Testis (tissue), 3 donors: ENCODE results near the gene GPR101. TPM values are rescaled to one million over a fixed set of nuclear protein-coding genes. Genes with fewer than 3 reads are reported as not detected.

Source experiments
- DNase-seq: peaks from one replicate; pipeline ENCODE4 v3.0.0-alpha.2; 2019
- H3K27ac ChIP-seq, 2 donors: fragments of 200-600 bp; sonication (generic); one replicate each; pipeline ENCODE4 v1.5.1; 2019
- H3K27me3 ChIP-seq: fragments of 200-600 bp; sonication (generic); one replicate; pipeline ENCODE4 v1.5.1; 2019
- H3K36me3 ChIP-seq: fragments of 200-600 bp; sonication (generic); one replicate; pipeline ENCODE4 v1.5.1; 2017; ENCODE audit warnings: low read depth; ENCODE audit errors: missing control alignments
- H3K4me1 ChIP-seq: fragments of 200-600 bp; sonication (generic); one replicate; pipeline ENCODE4 v1.5.1; 2019
- H3K4me3 ChIP-seq, 2 donors: fragments of 200-600 bp; sonication (generic); one replicate each; pipeline ENCODE4 v1.5.1; 2017 to 2019
- H3K9me3 ChIP-seq: fragments of 200-600 bp; sonication (generic); one replicate; pipeline ENCODE4 v1.5.1; 2017
- POLR2A ChIP-seq: fragments of 450-650 bp; IDR thresholded peaks from one replicate; pipeline ENCODE4 v1.6.1; 2017; ENCODE audit warnings: antibody characterized with exemption, mild to moderate bottlenecking, moderate library complexity
- WGBS, 2 donors: methylation state at CpG; one replicate each; pipeline ENCODE4 v1.1.5; 2018; 5-methylcytosine and 5-hydroxymethylcytosine counted together
- intact Hi-C: fragments of 100-400 bp; cut with DNase I; formaldehyde crosslinking; loops from one replicate; pipeline ENCODE4 v1.15.1; 2023; ENCODE audit warnings: low total_unique reads
- polyA plus RNA-seq: library from polyadenylated mRNA; stranded (reverse); fragments of 350-450 nt; fragmentation: Illumina TruSeq; extraction: RNeasy Lipid Tissue Mini Kit (QIAGEN cat#74804); gene quantifications from one replicate; pipeline ENCODE4 v1.2.3, GENCODE V29; 2014; ENCODE audit warnings: low read depth, low replicate concordance; ENCODE audit not compliant: insufficient read depth
- total RNA-seq, 2 donors: library from RNA; depleted of rRNA; stranded (reverse); fragments of >200 nt; gene quantifications; one replicate each; pipeline ENCODE4 v1.2.3, GENCODE V29; 2016
- TF ChIP-seq, protein P1 (sequence below), 3 experiments: fragments of 450-650 bp in 2 of 3; fragments of 200-600 bp in 1 of 3; sonication (generic) in 1 of 3; IDR thresholded peaks; one replicate each; pipeline ENCODE4 v1.5.1; 2016 to 2019; ENCODE audit warnings: antibody characterized with exemption in 3 of 3, mild to moderate bottlenecking in 2 of 3, moderate library complexity in 1 of 3

Gene GPR101
- total and polyA plus RNA-seq, 3 donors from 2014 or later: not detected

DNA sequence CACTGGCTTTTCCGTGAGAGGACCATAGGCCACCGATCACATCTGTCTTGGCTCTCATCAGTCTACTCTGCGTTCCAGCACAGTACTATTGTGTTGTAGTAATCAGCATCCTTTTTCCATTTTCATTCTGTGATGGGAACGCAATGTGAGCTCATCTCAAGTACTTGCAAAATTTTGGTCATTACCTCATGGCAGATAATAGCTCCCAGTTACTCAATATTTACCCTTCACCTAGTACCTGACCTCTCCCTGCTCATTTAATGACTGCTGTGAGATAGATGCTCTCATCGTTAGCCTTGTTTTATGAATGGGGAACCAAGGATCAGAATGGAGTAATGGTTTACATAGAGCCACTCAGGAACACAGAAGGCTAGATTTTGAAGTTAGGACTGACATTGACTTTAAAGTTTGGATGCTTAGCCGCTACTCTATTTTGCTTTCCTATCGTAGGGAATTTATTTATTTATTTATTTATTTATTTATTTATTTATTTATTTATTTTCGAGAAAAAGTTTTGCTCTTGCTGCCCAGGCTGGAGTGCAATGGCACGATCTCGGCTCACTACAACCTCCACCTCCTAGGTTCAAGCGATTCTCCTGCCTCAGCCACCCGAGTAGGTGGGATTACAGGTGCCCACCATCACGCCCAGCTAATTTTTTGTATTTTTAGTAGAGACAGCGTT lies 6.5 kb upstream of the GPR101 start:
- Histone ChIP-seq H3K4me1 (no peaks in the 10 kb centered on the region), H3K9me3 (no peaks in the 10 kb centered on the region), H3K36me3 (no peaks in the 10 kb centered on the region), H3K27me3 (no peaks in the 10 kb centered on the region), H3K4me3 (no peak overlapping the region), H3K27ac (no peak overlapping the region)
- WGBS, 2 donors: 85 to 88% methylated on average over 14 of the region's 14 CpGs
- DNase-seq: no peak
- intact Hi-C loops: no loop called here
- no peak for TF ChIP-seq POLR2A
- TF ChIP-seq, protein P1, sequence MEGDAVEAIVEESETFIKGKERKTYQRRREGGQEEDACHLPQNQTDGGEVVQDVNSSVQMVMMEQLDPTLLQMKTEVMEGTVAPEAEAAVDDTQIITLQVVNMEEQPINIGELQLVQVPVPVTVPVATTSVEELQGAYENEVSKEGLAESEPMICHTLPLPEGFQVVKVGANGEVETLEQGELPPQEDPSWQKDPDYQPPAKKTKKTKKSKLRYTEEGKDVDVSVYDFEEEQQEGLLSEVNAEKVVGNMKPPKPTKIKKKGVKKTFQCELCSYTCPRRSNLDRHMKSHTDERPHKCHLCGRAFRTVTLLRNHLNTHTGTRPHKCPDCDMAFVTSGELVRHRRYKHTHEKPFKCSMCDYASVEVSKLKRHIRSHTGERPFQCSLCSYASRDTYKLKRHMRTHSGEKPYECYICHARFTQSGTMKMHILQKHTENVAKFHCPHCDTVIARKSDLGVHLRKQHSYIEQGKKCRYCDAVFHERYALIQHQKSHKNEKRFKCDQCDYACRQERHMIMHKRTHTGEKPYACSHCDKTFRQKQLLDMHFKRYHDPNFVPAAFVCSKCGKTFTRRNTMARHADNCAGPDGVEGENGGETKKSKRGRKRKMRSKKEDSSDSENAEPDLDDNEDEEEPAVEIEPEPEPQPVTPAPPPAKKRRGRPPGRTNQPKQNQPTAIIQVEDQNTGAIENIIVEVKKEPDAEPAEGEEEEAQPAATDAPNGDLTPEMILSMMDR (IDR thresholded peaks at IDR 0.05): no peak

DNA sequence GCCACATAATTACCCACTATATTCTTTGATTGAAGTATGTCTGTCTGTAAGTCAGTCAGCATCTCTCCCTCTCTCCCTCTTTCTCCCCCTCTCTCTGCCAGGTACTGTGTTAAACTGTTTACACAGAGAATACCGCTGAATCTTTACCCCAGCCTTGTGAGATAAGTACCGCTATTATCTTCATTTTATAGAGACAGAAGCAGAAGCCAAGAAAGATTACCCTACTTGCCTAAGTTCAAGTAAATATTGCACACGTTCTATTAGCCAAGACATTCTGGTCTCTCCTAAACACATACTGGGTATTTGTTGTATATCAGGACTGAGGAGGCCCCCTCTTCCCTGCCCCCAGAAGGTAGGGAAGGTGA lies 695 bp upstream of the GPR101 start:
- 0 to 21% methylated on average over 3 of the region's 3 CpGs for WGBS, 2 donors
- no peak for DNase-seq
- no peaks in the 10 kb centered on the region for H3K4me1 ChIP-seq
- TF ChIP-seq, protein P1 (IDR thresholded peaks at IDR 0.05): no peak
- TF ChIP-seq POLR2A: no peak
- intact Hi-C loops: no loop called here
- no peaks in the 10 kb centered on the region for H3K9me3 ChIP-seq
- no peaks in the 10 kb centered on the region for H3K36me3 ChIP-seq
- H3K4me3 ChIP-seq: no peak overlapping the region
- no peaks in the 10 kb centered on the region for H3K27me3 ChIP-seq
- no peak overlapping the region for H3K27ac ChIP-seq

DNA sequence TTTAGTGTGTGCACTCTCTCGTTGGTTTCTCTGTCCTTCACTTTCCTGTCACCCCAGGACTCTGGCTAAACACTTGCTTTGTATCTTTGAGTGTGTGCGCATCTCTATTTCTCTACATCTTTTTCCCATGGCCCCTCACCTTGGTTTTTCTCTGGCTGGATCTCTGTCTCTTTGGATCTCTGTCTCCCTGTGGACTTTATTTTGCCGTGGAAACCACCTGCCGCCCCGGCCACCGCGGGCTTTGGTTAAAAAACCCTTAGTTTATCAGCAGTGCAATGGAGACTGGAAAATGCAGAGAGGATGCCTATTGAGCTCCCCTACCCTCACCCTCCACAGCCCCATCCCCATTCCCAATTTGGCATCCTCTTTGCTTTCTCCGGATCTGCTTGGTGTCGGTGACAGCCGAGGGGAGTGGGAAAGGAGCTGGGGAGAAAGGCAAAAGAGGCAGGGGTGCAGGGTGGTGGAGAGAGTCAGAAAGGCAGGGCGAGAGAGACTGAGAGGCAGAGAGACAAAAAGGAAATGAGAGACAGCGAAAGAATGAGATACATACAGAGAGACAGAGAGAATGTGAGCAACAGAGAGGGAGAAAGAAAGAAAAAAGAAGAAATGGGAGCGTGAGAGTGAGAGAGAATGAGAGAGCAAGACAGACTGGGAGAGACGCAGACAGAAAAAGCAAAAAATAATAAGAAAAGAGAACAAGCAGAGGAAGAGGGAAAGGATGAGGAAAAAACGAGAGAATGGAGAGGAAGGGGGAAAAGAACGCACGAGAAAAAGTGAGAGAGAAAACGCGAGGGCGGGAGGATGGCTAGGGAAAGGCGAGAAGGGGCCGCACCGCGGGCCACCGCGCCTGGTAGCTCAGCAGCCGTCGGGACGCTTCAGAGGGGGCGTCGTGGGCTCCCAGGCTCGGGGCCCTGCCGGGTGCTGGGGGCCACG lies 688 bp downstream of the GPR101 start:
- H3K36me3 ChIP-seq: no peaks in the 10 kb centered on the region
- H3K4me1 ChIP-seq: no peaks in the 10 kb centered on the region
- no peaks in the 10 kb centered on the region for H3K9me3 ChIP-seq
- TF ChIP-seq POLR2A: no peak
- TF ChIP-seq, protein P1 (IDR thresholded peaks at IDR 0.05): no peak
- no peak overlapping the region for H3K27ac ChIP-seq
- WGBS, 2 donors: 4 to 5% methylated on average over 23 to 34 of the region's 34 CpGs
- no peaks in the 10 kb centered on the region for H3K27me3 ChIP-seq
- no peak overlapping the region for H3K4me3 ChIP-seq
- intact Hi-C loops: no loop called here
- no peak for DNase-seq

DNA sequence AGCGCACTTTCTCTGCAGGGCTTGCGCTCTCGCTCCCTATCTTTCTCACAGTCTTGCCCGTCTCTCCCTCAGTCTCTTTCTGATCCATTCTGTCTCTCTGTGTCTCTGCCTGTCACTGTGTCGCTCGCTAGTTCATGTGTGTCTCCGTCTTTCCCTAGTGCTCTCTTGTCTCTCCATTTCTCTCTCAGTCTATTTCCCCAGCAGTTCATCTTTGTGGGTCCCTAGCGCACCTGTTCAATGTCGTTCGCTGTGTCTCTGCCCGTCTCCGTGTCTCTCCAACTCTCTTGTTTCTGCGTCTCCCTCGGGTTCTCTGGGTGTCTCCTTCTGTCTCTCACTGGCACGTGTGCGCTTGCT lies 1.5 kb downstream of the GPR101 start:
- Histone ChIP-seq H3K36me3 (no peaks in the 10 kb centered on the region), H3K4me3 (peak overlapping the region in 1 of 2 donors; percentile 17), H3K9me3 (no peaks in the 10 kb centered on the region), H3K27ac (no peak overlapping the region), H3K4me1 (no peaks in the 10 kb centered on the region), H3K27me3 (no peaks in the 10 kb centered on the region)
- TF ChIP-seq, protein P1 (IDR thresholded peaks at IDR 0.05): no peak
- TF ChIP-seq POLR2A: no peak
- DNase-seq: no peak
- WGBS, 2 donors: 1 to 3% methylated on average over 14 to 16 of the region's 16 CpGs
- intact Hi-C loops: no loop called here
